GM12801 (cell line): Measurements from ENCODE around the gene SYN1.

ENCODE experiments used
- CTCF ChIP-seq: IDR thresholded peaks from one replicate; pipeline ENCODE4 v1.5.1; 2011; ENCODE audit warnings: control low read depth; ENCODE audit not compliant: insufficient read length; ENCODE audit errors: extremely low read depth

The SYN1 gene

DNA sequence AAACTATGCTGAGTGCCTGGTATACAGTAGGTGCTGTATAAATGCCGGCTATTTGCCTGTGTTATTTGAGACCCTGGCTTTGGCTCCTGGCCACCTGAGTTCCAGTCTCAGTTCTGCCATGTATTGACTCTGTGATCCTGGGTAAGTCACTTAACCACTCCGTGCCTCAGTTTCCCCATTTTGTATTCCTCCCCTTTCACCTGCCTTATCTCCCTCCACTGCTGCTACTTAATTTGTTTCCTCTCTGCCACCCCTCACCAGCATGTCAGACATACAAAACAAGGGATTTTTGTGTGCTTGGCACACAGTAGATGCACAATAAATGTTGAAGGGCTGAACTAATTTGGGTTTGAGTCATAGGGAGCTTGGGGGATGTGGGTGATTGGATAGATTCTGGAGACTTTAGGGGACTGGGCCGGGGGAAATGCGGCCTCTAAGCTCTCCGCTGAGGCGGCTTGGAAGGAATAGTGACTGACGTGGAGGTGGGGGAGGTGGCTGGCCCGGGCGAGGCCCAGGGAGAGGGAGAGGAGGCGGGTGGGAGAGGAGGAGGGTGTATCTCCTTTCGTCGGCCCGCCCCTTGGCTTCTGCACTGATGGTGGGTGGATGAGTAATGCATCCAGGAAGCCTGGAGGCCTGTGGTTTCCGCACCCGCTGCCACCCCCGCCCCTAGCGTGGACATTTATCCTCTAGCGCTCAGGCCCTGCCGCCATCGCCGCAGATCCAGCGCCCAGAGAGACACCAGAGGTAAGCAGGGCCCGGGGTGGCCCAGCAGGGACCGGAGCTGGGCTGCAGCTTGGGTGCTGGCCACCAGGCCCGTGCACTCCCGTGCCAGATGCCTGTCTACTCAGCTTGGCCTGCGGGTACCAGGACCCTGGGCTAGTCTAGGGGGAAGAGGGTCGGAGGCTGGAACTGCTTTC lies 37.7 kb downstream of the SYN1 start, which contains the start of gene TIMP1:
Gene TIMP1 (plus strand): TSS at position 706 of the 917 bp plus-strand sequence. CDS start 980 bp downstream, outside the sequence.
- no peak for TF ChIP-seq CTCF

DNA sequence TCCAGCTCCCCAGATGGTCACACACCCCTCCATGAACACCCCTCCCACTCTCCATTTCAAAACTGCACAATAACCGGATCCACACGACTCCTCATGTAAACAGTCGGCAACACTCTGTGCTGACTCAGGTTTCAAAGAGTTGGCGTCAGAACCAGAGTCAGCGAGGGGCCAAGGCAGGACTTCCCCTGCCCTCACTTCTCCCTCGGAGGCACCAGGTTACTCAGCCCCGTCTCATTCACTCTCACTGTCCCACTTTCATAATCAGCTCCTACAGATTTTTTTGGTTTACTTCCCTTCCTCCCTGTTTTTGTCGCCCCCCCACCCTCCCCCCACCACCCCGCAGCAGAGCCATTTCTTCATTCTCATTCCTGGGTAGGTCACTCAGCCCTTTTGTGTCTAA lies 40.1 kb downstream of the SYN1 start:
- no peak for TF ChIP-seq CTCF

GRCh38 chrX:47578692-47579091 lies 41.0 kb downstream of the SYN1 start:
- TF ChIP-seq CTCF = no peak

DNA sequence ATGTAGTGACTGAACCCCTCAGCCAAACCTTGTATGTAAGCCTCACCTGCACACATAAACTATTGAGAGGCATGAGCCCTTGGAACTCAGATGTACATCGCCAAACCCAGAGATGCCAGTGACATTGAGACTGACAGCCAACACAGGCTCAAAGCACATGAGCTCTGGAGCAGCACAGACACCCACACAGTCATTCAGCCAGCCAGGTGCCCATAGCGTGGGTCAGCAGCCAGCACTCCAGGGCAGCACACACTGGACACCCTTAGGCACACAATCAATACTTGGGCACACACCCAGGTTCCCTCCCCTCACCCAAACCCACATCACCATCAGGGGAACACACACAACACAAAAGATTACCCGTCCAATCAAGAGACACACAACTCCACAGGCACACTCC lies 41.8 kb downstream of the SYN1 start:
- TF ChIP-seq CTCF = no peak

DNA sequence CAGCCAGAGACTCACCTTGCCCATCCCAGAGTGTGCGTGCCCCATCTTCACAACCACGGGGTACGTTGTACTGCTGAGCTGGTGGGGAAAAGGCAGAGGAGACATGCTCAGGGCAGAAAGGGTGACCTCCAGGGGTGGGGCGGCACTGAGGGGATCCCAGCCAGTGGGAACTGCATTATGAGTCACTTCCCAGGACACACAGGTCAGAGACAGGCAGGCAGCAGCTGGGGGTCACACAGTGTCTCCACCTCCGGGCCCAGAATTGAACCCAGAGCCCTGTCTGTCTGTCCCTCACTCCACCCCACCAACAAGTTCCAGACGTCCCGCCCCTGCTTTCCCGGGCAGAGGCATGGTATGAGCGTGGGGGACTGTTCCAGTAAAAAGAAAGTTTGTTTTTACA lies 42.2 kb downstream of the SYN1 start:
- no peak for TF ChIP-seq CTCF

- no peak for TF ChIP-seq CTCF
These were observed 43.4 kb downstream of the SYN1 start for GRCh38 chrX:47576021-47576898.

DNA sequence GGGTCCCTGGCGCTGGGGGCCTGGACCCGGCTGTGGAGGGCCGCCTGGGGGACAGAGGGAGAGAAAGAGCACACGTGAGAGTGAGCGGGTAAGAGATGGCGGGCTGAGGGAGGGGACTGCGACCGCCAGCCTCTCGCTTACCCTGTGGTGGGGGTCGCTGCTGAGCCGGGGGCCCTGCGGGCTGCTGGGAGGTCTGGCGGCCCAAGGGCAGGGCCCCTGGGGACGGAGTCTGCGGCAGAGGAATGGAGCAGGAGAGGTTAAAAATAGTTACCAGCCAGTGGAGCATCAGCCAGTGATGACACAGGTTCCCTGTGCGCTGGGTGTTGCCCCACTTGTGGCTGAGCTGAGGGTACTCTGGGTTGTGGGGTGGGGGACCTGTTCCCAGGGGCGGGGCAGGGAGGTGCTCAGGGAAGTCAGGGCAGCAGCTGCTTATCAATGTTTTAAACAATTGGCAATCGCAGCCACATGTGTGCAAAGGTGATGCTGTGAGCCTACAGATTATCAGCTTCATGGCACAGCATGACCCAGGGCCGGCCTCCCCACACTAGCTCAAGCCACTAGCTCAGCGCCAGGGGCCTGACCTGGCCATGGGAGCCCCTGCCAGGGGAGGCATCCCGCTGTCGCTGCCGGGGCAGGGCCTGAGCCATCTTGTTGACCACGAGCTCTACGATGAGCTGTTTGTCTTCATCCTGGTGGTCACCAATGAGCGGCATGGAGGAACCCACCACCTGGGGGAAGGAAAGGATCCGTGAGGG lies 44.9 kb downstream of the SYN1 start:
- TF ChIP-seq CTCF = no peak
